ENCODE measurements around the gene AXL.

DNA sequence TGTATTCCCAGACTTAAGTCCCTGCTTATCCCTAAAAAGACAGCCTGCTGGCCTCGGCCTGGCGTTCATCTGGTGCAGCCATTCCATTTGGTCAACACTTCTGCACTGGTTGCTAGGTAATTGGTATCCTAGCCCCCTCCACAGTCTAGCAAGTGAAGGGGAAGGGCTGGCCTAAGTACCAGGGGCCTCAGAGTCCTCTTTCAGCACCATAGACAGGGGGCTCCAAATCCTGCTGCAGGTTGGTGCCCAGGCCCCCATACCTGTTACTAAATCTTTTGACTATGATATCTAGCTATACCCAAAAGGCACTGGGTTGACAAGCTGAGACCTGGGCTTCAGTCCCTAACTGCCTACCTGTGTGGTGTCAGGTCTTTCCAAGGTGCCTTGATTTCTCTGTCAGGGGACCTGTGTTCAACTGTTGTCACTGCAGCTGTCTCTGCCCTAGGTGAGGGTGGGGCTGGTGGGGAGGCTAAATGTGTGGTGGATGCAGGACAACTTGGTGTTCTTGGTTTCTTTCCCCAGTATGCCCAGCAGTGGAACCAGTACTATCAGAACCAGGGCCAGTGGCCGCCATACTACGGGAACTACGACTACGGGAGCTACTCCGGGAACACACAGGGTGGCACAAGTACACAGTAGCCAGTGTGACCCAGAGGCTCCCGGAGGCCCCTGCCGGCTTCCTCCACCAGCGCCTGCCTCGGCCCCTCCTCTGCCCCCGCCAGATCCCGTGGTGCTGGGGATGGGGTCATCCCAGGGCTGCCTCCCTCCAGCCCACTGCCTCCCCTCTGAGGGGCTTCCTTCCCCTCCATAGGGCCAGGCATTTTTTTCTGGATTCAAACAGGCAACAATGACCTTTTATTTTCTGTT, 87.1 kb downstream of the AXL start:
- TF ChIP-seq, protein P1, sequence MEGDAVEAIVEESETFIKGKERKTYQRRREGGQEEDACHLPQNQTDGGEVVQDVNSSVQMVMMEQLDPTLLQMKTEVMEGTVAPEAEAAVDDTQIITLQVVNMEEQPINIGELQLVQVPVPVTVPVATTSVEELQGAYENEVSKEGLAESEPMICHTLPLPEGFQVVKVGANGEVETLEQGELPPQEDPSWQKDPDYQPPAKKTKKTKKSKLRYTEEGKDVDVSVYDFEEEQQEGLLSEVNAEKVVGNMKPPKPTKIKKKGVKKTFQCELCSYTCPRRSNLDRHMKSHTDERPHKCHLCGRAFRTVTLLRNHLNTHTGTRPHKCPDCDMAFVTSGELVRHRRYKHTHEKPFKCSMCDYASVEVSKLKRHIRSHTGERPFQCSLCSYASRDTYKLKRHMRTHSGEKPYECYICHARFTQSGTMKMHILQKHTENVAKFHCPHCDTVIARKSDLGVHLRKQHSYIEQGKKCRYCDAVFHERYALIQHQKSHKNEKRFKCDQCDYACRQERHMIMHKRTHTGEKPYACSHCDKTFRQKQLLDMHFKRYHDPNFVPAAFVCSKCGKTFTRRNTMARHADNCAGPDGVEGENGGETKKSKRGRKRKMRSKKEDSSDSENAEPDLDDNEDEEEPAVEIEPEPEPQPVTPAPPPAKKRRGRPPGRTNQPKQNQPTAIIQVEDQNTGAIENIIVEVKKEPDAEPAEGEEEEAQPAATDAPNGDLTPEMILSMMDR (IDR thresholded peaks at IDR 0.05; ENCODE audit: poor library complexity): no peak
- TF ChIP-seq EZH2 (IDR thresholded peaks at IDR 0.05; ENCODE audit: borderline replicate concordance): no peak
- no peak for TF ChIP-seq EZH2phosphoT487 (IDR thresholded peaks at IDR 0.05; ENCODE audit: low read depth, severe bottlenecking, unreplicated experiment)
